ENCODE results near the gene CHGA.

CHGA gene

GRCh38 chr14:92902726-92903125, 20.2 kb upstream of the CHGA start:
- FAIRE-seq (no peak), DNase-seq (ENCODE audit: insufficient read length, low spot score) (no peak)

GRCh38 chr14:92903359-92903758, 19.6 kb upstream of the CHGA start:
- DNase-seq (ENCODE audit: insufficient read length, low spot score) (no peak), FAIRE-seq (no peak)

GRCh38 chr14:92905667-92906066, 17.3 kb upstream of the CHGA start:
- no peak for DNase-seq (ENCODE audit: insufficient read length, low spot score)
- no peak for FAIRE-seq

- no peak for DNase-seq (ENCODE audit: insufficient read length, low spot score)
- FAIRE-seq, result no peak
Measured at GRCh38 chr14:92906420-92906819, 16.5 kb upstream of the CHGA start.

GRCh38 chr14:92906823-92907222, 16.1 kb upstream of the CHGA start:
- no peak for FAIRE-seq

GRCh38 chr14:92907316-92907911, 15.5 kb upstream of the CHGA start:
- DNase-seq (ENCODE audit: insufficient read length, low spot score) (no peak), FAIRE-seq (no peak)

More at GRCh38 chr14:92906823-92907222, 16.1 kb upstream of the CHGA start:
- no peak for DNase-seq (ENCODE audit: insufficient read length, low spot score)

- FAIRE-seq (no peak), DNase-seq (ENCODE audit: insufficient read length, low spot score) (peak; percentile 50)
Measured at GRCh38 chr14:92914087-92914656, 8.8 kb upstream of the CHGA start.

- DNase-seq (ENCODE audit: insufficient read length, low spot score), result no peak
Measured at GRCh38 chr14:92916201-92916600, 6.7 kb upstream of the CHGA start.

GRCh38 chr14:92917041-92917940, 5.7 kb upstream of the CHGA start:
- FAIRE-seq (no peak), DNase-seq (ENCODE audit: insufficient read length, low spot score) (no peak)

More at GRCh38 chr14:92916201-92916600, 6.7 kb upstream of the CHGA start:
- no peak for FAIRE-seq

GRCh38 chr14:92917956-92918355, 5.0 kb upstream of the CHGA start:
- FAIRE-seq, result no peak
- no peak for DNase-seq (ENCODE audit: insufficient read length, low spot score)

GRCh38 chr14:92920001-92920400, 2.9 kb upstream of the CHGA start:
- DNase-seq (ENCODE audit: insufficient read length, low spot score) (no peak), FAIRE-seq (no peak)

- DNase-seq (ENCODE audit: insufficient read length, low spot score) (no peak), FAIRE-seq (no peak)
Measured at GRCh38 chr14:92922155-92922735, 705 bp upstream of the CHGA start.

- no peak for FAIRE-seq
- no peak for DNase-seq (ENCODE audit: insufficient read length, low spot score)
Measured at GRCh38 chr14:92923744-92924103, 774 bp downstream of the CHGA start.

GRCh38 chr14:92924247-92924646, 1.3 kb downstream of the CHGA start:
- DNase-seq (ENCODE audit: insufficient read length, low spot score), result no peak
- FAIRE-seq, result no peak

GRCh38 chr14:92925446-92925845, 2.5 kb downstream of the CHGA start:
- no peak for FAIRE-seq
- no peak for DNase-seq (ENCODE audit: insufficient read length, low spot score)

- DNase-seq (ENCODE audit: insufficient read length, low spot score) (no peak), FAIRE-seq (no peak)
Measured at GRCh38 chr14:92926180-92926845, 3.4 kb downstream of the CHGA start.

- FAIRE-seq (no peak), DNase-seq (ENCODE audit: insufficient read length, low spot score) (no peak)
Measured at GRCh38 chr14:92926931-92927330, 4.0 kb downstream of the CHGA start.

GRCh38 chr14:92927349-92928257, 4.7 kb downstream of the CHGA start:
- DNase-seq (ENCODE audit: insufficient read length, low spot score) (no peak), FAIRE-seq (no peak)

GRCh38 chr14:92928258-92928629, 5.3 kb downstream of the CHGA start:
- no peak for DNase-seq (ENCODE audit: insufficient read length, low spot score)
- no peak for FAIRE-seq

Measured in GM19239 (cell line).